GM18951 (cell line): ENCODE data around the gene BCKDHA.

Experiments
- POLR2A ChIP-seq: IDR thresholded peaks from 4 replicates; pipeline ENCODE4 v1.6.1; 2011; ENCODE audit warnings: mild to moderate bottlenecking; ENCODE audit not compliant: insufficient read length, insufficient read depth; ENCODE audit errors: extremely low read depth
- in situ Hi-C: fragments of 300-500 bp; cut with MboI; formaldehyde crosslinking; loops from one replicate; pipeline ENCODE4 v1.12.0; 2022; ENCODE audit warnings: low sequenced_read_pairs, mixed read lengths, inconsistent platforms; ENCODE audit not compliant: unreplicated experiment

The BCKDHA gene

DNA sequence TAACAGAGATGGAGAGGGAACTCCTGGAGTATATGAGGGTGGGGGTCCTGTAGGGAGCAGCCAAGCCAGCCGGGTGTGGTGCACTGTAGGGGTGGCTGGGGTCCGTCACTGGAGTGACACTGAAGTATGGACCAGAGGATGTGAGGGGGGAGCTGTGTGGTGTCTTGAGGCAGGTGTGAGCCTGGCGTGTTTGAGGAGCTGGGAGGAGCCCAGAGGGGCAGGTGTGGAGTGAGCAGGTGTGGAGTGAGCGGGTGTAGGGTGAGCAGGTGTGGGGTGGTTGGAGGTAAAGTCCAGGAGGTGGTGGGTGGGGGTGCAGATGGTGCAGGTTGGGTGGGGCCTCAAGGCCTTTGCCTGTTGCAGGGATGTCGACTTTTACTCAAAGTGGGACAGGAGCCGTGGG lies 23.7 kb downstream of the BCKDHA start:
- in situ Hi-C loops, result no loop called here
- TF ChIP-seq POLR2A, result no peak

DNA sequence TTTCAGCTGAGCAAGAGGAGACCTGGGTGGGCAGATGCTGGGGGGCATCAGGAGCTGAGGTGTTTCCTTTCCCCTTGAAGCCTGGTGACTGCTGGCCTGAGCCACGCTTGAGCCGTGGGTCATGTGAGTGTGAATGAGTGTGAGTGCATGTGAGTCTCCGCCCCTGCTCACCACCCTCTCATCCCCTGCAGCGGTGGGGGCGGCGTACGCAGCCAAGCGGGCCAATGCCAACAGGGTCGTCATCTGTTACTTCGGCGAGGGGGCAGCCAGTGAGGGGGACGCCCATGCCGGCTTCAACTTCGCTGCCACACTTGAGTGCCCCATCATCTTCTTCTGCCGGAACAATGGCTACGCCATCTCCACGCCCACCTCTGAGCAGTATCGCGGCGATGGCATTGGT lies 24.4 kb downstream of the BCKDHA start:
- no peak for TF ChIP-seq POLR2A
- in situ Hi-C loops, result no loop called here

DNA sequence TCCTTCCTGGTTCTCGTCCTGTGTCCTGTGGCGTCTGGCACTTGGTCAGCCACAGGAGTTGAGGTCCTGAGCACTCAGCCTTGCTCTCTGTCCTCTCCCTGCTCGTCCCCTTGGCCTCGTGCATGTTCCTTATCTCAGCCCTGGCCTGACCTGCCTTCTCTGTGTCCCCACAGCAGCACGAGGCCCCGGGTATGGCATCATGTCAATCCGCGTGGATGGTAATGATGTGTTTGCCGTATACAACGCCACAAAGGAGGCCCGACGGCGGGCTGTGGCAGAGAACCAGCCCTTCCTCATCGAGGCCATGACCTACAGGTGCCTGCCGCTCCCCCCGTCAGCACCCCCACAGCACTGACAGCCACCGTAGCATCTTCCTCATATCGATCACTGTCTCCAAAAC lies 24.8 kb downstream of the BCKDHA start:
- in situ Hi-C loops, result no loop called here
- no peak for TF ChIP-seq POLR2A

DNA sequence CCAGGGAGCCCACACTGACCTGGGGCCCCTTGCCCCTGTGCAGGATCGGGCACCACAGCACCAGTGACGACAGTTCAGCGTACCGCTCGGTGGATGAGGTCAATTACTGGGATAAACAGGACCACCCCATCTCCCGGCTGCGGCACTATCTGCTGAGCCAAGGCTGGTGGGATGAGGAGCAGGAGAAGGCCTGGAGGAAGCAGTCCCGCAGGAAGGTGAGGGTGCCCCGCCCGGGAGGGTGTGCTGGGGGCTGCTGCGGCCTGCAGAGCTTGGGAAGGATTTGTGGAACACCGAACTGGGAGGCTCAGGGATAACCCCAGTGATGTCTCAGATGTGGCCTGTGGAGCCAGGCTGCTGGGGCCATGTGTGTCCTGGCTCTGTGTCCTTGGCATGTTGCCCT lies 25.3 kb downstream of the BCKDHA start:
- in situ Hi-C loops, result no loop called here
- TF ChIP-seq POLR2A, result no peak

DNA sequence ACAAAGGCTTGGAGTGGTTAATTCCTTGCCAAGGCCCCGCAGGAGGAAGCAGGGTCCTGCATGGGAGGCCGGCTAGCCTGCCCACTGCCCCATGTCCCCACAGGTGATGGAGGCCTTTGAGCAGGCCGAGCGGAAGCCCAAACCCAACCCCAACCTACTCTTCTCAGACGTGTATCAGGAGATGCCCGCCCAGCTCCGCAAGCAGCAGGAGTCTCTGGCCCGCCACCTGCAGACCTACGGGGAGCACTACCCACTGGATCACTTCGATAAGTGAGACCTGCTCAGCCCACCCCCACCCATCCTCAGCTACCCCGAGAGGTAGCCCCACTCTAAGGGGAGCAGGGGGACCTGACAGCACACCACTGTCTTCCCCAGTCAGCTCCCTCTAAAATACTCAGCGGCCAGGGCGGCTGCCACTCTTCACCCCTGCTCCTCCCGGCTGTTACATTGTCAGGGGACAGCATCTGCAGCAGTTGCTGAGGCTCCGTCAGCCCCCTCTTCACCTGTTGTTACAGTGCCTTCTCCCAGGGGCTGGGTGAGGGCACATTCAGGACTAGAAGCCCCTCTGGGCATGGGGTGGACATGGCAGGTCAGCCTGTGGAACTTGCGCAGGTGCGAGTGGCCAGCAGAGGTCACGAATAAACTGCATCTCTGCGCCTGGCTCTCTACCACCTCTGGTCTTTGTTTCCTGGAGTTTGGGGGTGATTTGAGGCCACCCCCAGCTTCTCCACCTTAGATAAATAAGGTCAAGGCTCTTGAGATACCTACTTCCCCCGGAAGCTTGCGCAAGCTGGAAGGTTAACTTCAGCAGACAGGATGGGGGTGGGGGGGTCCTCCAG lies 26.9 kb downstream of the BCKDHA start:
- TF ChIP-seq POLR2A, result no peak
- in situ Hi-C loops, result no loop called here

DNA sequence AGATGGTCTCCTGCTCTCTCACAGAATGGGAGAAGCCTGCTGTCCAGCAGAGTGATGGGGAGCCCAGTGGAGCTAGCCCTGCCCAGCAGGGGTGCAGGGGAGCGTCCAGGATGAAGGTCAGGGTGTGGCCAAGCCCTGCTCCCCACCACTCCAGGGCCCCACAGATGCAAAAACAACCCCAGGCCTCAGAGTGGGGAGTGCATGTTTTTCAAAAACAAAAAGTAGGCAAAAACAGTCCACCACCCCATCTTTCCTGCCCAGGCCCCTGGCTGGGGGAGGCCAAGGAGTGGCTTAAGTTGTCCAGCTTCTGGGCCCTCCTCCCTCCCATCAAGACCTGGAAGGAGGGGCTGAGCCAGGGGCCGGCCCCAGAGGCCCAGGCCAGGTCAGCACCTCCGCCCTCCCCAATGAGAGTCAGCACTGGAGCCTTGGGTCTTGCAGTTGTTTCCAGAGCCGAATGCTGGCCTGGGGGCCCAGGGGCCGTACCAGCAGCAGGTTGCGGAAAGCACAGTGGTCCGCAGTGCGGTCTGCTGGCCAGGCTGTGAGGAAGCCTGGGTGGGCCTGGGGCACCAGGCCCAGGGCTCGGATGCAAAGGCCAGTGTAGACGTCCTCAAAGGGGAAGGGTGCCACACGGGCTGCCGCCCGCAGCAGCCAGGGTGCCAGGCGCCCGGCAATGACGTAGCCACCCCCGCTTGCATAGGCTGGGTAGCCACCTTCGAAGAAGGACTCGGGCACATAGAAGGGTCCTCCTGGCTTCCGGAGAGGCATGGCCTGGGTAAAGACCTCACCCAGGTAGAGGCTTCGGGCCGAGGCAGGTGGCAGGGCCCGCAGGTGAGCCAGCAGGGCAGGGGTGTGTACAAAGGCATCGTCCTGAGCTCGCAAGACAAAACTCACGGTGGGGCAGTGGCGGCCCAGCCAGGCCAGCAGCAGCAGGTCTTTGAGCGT lies 27.8 kb downstream of the BCKDHA start:
- in situ Hi-C loops, result no loop called here
- no peak for TF ChIP-seq POLR2A

DNA sequence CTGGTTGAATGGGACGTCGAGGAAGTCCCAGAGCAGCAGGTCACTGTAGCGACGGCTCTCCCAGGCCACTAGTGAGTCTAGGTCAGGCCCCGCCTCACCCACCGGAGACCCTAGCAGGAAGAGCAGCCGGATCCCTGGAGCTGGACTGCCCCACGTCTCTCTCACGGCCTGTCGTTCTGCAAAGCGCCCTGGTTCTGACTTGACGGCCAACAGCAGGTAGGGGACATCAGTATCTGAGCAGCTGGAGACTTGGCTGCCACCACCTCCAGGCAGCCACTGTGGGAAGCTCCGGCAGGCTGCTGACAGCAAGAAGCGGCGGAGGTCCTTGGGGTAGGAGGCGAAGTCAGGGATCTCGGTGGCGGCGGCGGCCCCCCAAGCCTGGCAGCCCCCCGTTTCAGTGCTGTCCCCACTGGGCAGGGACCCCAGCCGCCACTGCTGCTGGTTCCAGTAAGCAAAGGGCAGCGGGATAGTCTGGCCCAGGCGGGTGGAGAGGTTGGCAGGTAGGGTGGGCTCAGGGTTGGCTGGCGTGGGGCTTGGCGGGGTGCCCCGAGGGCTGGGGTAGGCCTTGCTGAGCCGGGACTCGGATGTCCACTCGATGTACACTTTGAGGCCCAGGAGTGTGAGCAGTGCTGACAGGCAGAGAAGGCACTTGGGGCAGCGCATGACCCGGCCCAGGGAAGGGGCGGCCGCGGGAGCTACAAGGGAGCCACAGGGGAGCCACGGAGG lies 28.7 kb downstream of the BCKDHA start:
- no peak for TF ChIP-seq POLR2A
- in situ Hi-C loops, result no loop called here

DNA sequence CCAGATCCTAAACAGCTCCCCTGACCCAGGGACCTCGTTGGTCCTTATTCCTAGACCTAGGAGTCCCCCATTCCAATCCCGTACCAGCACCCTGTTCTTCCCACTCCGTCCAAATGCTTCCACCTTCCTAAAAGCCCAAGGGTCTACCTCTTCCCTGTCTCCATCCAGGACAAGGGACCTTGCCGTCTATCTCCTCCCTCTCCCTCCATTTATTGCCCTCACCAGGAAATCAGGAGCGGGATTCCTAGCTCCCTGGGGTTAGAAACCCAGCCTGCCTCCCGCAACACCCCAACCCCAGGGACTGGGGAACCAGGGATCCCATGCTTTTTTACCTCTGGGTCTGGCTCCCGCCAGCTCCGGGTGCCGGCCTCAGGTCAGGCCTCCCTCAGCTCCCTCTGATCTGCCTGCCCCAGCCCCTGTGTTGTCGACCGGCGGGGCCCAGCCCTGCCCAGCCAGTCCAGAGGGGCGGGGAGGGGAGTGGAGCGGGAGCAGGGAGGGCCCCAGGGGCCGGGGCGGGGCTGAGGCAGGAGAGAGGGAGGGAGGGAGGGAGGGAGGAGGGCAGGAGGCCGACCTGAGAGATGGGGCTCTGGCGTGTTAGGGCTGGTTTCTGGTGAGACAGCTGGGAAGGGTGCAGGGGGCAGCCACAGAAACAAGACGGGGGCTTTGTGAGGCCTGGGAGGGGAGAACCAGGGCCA lies 29.5 kb downstream of the BCKDHA start, which contains the start of gene B3GNT8:
B3GNT8 (minus strand) TSS at position 423 of the 695 bp plus-strand sequence. CDS start 596 bp downstream, outside the sequence.
- in situ Hi-C loops, result no loop called here

DNA sequence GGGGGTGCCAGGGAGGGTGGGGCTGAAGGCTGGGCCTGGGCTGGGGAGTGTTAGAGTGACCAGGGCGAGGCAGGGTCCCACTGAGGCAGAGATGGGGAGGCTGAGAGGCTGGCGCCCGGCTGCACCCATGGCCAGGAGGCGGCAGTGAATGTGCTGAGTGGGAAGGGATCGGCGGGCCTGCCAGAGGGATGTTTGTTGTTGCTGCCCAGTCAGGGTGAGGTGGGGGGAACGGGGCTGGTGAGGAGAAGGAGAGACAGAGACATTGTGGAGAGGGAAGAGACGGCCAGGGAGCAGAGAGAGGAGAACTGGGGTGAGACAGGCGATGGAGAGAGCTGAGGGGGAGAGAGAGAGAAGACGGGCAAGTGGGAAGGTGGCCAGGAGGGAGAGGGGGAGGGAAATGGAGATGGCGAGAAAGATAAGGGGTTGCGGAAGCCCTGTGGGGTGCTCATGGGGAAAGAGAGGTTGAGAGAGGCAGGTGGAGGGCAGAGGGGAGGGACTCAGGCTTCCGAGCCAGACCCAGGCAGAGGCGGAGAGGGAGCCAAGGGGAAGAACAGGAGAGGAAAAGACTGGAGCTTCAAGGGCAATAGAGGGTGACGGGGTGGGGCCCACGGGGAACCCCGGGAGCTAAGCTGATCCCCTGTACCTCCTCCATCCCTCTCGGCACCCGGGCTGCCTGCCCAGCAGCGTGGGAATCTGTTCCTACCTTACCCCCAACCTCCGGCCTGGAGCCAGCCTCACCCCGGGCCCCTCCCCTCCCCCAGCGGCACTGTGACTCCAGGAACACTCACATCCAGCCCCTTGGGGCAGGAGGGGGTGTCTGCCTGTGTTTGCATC lies 30.2 kb downstream of the BCKDHA start:
- in situ Hi-C loops, result no loop called here
- TF ChIP-seq POLR2A, result no peak

More for the DNA sequence above, 29.5 kb downstream of the BCKDHA start, which contains the start of gene B3GNT8:
- no peak for TF ChIP-seq POLR2A

DNA sequence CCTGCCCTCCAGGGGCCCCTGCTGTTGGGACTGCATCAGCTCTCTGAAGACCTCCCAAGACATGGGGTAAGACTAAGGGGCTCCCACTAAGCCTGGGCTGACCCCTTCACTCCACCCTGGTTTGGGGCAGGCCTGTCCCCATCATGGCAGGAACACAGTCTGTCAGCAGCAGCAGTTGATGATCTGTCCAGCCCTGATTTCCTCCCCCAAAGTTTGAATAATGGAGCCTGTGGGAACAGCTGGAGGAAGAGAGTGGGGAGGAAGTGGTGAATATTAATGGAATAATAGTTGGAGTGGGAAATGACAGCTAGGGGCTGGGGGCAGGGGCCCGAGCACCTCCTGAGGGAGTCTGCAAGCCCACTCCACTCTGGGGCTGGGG lies 30.9 kb downstream of the BCKDHA start:
- in situ Hi-C loops, result no loop called here
- no peak for TF ChIP-seq POLR2A

DNA sequence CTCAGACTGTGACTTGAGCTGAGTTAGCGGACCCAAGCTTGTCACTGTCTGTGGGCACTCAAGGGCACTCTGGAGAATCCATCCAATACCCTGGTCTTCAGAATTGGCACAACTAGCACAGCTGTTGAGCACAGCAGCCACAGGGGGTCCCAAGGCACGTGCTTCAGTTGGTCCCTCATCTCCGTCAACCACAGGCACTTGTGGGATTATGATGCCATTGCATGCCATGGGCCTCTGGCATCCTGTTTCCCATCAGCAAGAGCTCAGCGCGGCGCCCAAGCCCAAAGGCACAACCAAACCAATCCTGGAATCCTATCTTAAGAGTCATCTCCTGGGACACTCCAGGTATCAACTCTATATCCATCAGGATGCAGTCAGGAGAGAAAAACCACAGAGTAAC lies 33.3 kb downstream of the BCKDHA start:
- no peak for TF ChIP-seq POLR2A
- in situ Hi-C loops, result no loop called here

DNA sequence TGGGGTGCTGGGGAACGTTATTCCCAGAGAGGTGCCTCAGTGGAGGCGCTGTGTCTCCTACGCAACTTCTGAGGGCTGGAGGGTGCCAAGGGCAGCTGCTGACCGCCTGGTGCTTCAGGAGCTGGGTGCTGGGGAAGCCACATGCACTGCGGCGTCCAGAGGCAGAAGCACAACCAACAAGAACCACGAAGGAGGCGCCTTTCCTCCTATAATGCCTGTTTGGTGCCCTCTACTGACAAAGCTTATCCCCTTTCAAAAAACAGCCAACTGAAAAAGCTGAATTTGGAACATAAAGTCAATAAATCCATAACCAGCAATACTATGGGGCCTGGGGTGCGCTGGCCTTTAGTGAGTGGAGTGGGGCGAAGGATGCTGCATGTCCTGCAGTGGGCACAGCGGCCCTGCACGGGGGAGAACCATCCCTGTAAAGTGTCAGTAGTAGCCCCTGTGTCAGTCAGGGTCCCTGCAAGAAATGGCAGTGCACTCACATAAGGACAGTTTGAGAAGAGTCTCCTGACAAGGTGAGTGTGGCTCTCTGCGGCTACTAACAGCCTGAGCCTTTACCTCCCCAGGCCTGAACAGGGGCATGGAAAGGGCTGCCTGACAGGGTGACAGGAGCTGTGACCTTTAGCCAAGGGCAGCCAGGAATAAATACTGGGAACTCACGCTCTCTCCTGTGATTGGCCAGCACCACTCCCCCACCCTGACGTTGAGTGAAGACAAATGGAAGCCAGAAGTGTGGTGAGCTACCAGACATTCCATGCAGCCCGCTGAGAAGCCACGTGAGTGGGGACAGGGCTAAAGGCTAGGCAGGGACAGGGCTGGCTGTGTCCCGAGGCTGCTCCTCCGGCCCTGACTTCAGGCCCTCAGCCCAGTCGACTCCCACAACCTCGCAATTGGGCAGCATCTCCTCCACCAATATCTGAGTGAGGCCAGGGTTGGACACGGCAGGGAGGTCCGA lies 34.1 kb downstream of the BCKDHA start:
- TF ChIP-seq POLR2A, result no peak

More for the DNA sequence above, 34.1 kb downstream of the BCKDHA start:
- in situ Hi-C loops, result no loop called here
